Fibroblast of villous mesenchyme (primary cell): ENCODE results near the gene CYB5R4. TPM values are rescaled to one million over a fixed set of nuclear protein-coding genes. Genes with fewer than 3 reads are reported as not detected.
A peak's percentile ranks its signal among the peaks of the same experiment; 100 is the strongest.

Experiments used
- DNase-seq: peaks from one replicate; pipeline ENCODE4 v3.0.0-alpha.2; 2010; ENCODE audit warnings: low read depth
- H3K4me3 ChIP-seq: 2 replicates; pipeline ENCODE4 v1.5.1; 2011; ENCODE audit warnings: low read depth, mild to moderate bottlenecking, low read length
- CTCF ChIP-seq: IDR thresholded peaks from 2 replicates; pipeline ENCODE4 v1.5.1; 2012; ENCODE audit warnings: low read depth, mild to moderate bottlenecking, low read length; ENCODE audit not compliant: insufficient read depth
- total RNA-seq: library from RNA; depleted of rRNA; stranded (reverse); fragments of >200 nt; gene quantifications from 2 replicates; pipeline ENCODE4 v1.2.3, GENCODE V29; 2012

CYB5R4 gene
- total RNA-seq, 1 donor, result 9.9 TPM

- no peak for DNase-seq
- peak overlapping the region; percentile 46 for H3K4me3 ChIP-seq
- TF ChIP-seq CTCF, result no peak
Observed at GRCh38 chr6:83852528-83853177, 6.8 kb upstream of the CYB5R4 start.

GRCh38 chr6:83853178-83854000 lies 6.1 kb upstream of the CYB5R4 start, which contains the start of gene RIPPLY2:
RIPPLY2 (plus strand) TSS chr6:83853360; CDS start chr6:83853417, 57 bp downstream.
- H3K4me3 ChIP-seq, result peak within 1 kb of the TSS; percentile 46
- DNase-seq, result peak; percentile 18
- no peak for TF ChIP-seq CTCF

GRCh38 chr6:83854001-83854501 lies 5.4 kb upstream of the CYB5R4 start:
- TF ChIP-seq CTCF, result no peak
- no peak for DNase-seq
- H3K4me3 ChIP-seq, result no peak overlapping the region

GRCh38 chr6:83854766-83855165 lies 4.7 kb upstream of the CYB5R4 start:
- H3K4me3 ChIP-seq, result no peak overlapping the region
- TF ChIP-seq CTCF, result no peak
- no peak for DNase-seq

GRCh38 chr6:83860359-83860755 lies 868 bp downstream of the CYB5R4 start:
- H3K4me3 ChIP-seq, result peak overlapping the region; percentile 90
- no peak for TF ChIP-seq CTCF
- DNase-seq, result no peak

- no peak for DNase-seq
- no peak overlapping the region for H3K4me3 ChIP-seq
- TF ChIP-seq CTCF, result no peak
Observed at GRCh38 chr6:83860782-83861495, 1.4 kb downstream of the CYB5R4 start.
